ENCODE results near the gene TLE3. TPM values are rescaled to one million over a fixed set of nuclear protein-coding genes. Genes with fewer than 3 reads are reported as not detected.

TLE3 gene
- total and polyA plus RNA-seq, 2 of the 4 experiments (the other 2 are of a cell fraction) = 6.5 to 16.3 TPM

GRCh38 chr15:70050441-70050840 is 47.3 kb downstream of the TLE3 start:
- H3K23ac ChIP-seq (ENCODE audit: low read depth, low read length) = no peak overlapping the region
- dilution Hi-C loops (cut with HindIII; ENCODE audit: low sequenced_read_pairs, unreplicated experiment) = no loop called here
- peak overlapping the region; percentile 62 for H2AK9ac ChIP-seq (replicated peaks; ENCODE audit: low read depth, low read length, poor library complexity)
- H4K5ac ChIP-seq (ENCODE audit: low read depth, low read length) = no peak overlapping the region
- no TSS peak for BruUV-seq (replicated peaks)
- H2BK5ac ChIP-seq (ENCODE audit: low read depth, low read length, poor library complexity, severe bottlenecking) = no peak overlapping the region
- no peak overlapping the region for H2BK120ac ChIP-seq (ENCODE audit: low read depth, low read length)
- peaks cover 3% of the 10 kb centered on the region; the same call in 1 of the 2 replicates for H3K9me1 ChIP-seq (ENCODE audit: insufficient read depth, low read length)
- H3K4me1 ChIP-seq (ENCODE audit: control insufficient read depth, insufficient read depth, low read length) = peaks cover 2% of the 10 kb centered on the region; the same call in 1 of the 2 replicates
- 100% methylated on average over 2 to 3 of the region's 9 CpGs for WGBS, 2 experiments (ENCODE audit: extremely low coverage in 2 of 2, insufficient read length in 1 of 2)
- CTCF ChIA-PET = no interaction called here
- H2AK5ac ChIP-seq (ENCODE audit: low read depth, low read length) = no peak overlapping the region
- no peak overlapping the region for H3K4me2 ChIP-seq (ENCODE audit: low read depth, low read length)
- no peak overlapping the region for H4K8ac ChIP-seq (ENCODE audit: low read depth in 2 of 2, low read length in 2 of 2)
- H3K79me1 ChIP-seq (ENCODE audit: low read depth in 1 of 2, low read length in 2 of 2) = no peaks in the 10 kb centered on the region
- H3K14ac ChIP-seq (replicated peaks; ENCODE audit: low read depth, low read length) = no peak overlapping the region
- no peak overlapping the region for H3K4ac ChIP-seq (ENCODE audit: low read depth, low read length)
- peaks cover 59% of the 10 kb centered on the region for H3K36me3 ChIP-seq (ENCODE audit: control insufficient read depth, insufficient read depth, low read length)
- ATAC-seq (ENCODE audit: low read depth) = no peak
- no peak overlapping the region for H3K18ac ChIP-seq (ENCODE audit: low read depth, low read length)
- H3K4me3 ChIP-seq (ENCODE audit: insufficient read depth, low read depth, low read length) = no peak overlapping the region
- H4K20me1 ChIP-seq (ENCODE audit: insufficient read depth, low read length) = peaks cover 8% of the 10 kb centered on the region; the same call in 1 of the 2 replicates
- intact Hi-C loops (cut with micrococcal nuclease) = no loop called here
- no peaks in the 10 kb centered on the region for H3K9me3 ChIP-seq (ENCODE audit: control insufficient read depth, insufficient read depth, low read length)
- H3K27me3 ChIP-seq (ENCODE audit: control insufficient read depth, insufficient read depth, low read length) = no peaks in the 10 kb centered on the region
- no peak for DNase-seq
- H3K56ac ChIP-seq (ENCODE audit: extremely low read depth, insufficient read depth, low read length) = no peak overlapping the region
- no peak overlapping the region for H4K91ac ChIP-seq (ENCODE audit: insufficient read depth, low read depth, low read length)
- H3K27ac ChIP-seq (ENCODE audit: insufficient read depth, low read length) = no peak overlapping the region
- POLR2A ChIA-PET (ENCODE audit: unreplicated experiment) = no interaction called here
- in situ Hi-C loops (cut with MboI; ENCODE audit: low sequenced_read_pairs) = no loop called here
- H2AFZ ChIP-seq (replicated peaks; ENCODE audit: low read length, poor library complexity) = no peak overlapping the region
- H2BK20ac ChIP-seq (ENCODE audit: low read depth, low read length) = no peak overlapping the region
- TF ChIP-seq POLR2A (IDR thresholded peaks at IDR 0.05; ENCODE audit: low read depth, low read length) (no peak), RCOR1 (IDR thresholded peaks at IDR 0.05; ENCODE audit: insufficient replicate concordance, low read length) (no peak), USF2 (IDR thresholded peaks at IDR 0.05; ENCODE audit: low read depth, low read length) (no peak), MAZ (IDR thresholded peaks at IDR 0.05; ENCODE audit: borderline replicate concordance, low read depth, low read length) (no peak), RAD21 (IDR thresholded peaks at IDR 0.05; ENCODE audit: low read length) (no peak), ELK1 (IDR thresholded peaks at IDR 0.05; ENCODE audit: borderline replicate concordance, low read depth, low read length) (no peak), BHLHE40 (IDR thresholded peaks at IDR 0.05; ENCODE audit: low read depth, low read length) (no peak), MXI1 (IDR thresholded peaks at IDR 0.05; ENCODE audit: borderline replicate concordance, low read depth, low read length) (no peak), SMC3 (IDR thresholded peaks at IDR 0.05; ENCODE audit: low read depth, low read length) (no peak), CEBPB (IDR thresholded peaks at IDR 0.05; ENCODE audit: low read depth, low read length) (no peak), CHD1 (IDR thresholded peaks at IDR 0.05; ENCODE audit: low read depth, low read length) (no peak), FOS (IDR thresholded peaks at IDR 0.05; ENCODE audit: low read depth, low read length) (no peak), CTCF (conservative IDR thresholded peaks at IDR 0.05; ENCODE audit: low read depth, low read length) (no peak), RFX5 (IDR thresholded peaks at IDR 0.05; ENCODE audit: low read depth, low read length) (no peak), NFE2L2 (IDR thresholded peaks at IDR 0.05; ENCODE audit: low read depth, low read length) (no peak), MAFK (IDR thresholded peaks at IDR 0.05; ENCODE audit: low read depth, low read length) (no peak)
- no peak overlapping the region for H2BK15ac ChIP-seq (ENCODE audit: low read depth, low read length)
- H3K9ac ChIP-seq (ENCODE audit: low read depth, low read length) = no peak overlapping the region
